HL-60 (cell line): ENCODE data around the gene PPP3CA.

Experiments
- DNase-seq, 2 experiments: peaks; one replicate each; pipeline ENCODE4 v3.0.0-alpha.2; 2010 to 2020; ENCODE audit warnings: low read depth in 1 of 2, low spot score in 1 of 2
- H3K27ac ChIP-seq: fragments of 250-450 bp; sonication (Bioruptor Pico); replicated peaks from 2 replicates; pipeline ENCODE4 v1.5.1; 2020; ENCODE audit warnings: mild to moderate bottlenecking, moderate library complexity
- H3K27me3 ChIP-seq: fragments of 250-450 bp; sonication (Bioruptor Pico); 2 replicates; pipeline ENCODE4 v1.5.1; 2021; ENCODE audit warnings: mild to moderate bottlenecking, moderate library complexity; ENCODE audit not compliant: insufficient read depth, poor library complexity, severe bottlenecking
- H3K4me3 ChIP-seq: replicated peaks from 2 replicates; pipeline ENCODE4 v1.5.1; 2011; ENCODE audit warnings: mild to moderate bottlenecking, control low read depth, low read length; ENCODE audit not compliant: insufficient read depth
- GABPA ChIP-seq: IDR thresholded peaks from 2 replicates; pipeline ENCODE4 v1.6.1; 2012; ENCODE audit warnings: low read depth
- POLR2AphosphoS5 ChIP-seq: IDR thresholded peaks from 2 replicates; pipeline ENCODE4 v1.6.1; 2012; ENCODE audit warnings: low read depth
- REST ChIP-seq: IDR thresholded peaks from 2 replicates; pipeline ENCODE4 v1.6.1; 2012; ENCODE audit warnings: low read depth; ENCODE audit not compliant: insufficient replicate concordance
- SPI1 ChIP-seq: IDR thresholded peaks from 2 replicates; pipeline ENCODE4 v1.6.1; 2012; ENCODE audit warnings: low read depth, mild to moderate bottlenecking, borderline replicate concordance
- TF ChIP-seq, protein P1 (sequence below): IDR thresholded peaks from one replicate; pipeline ENCODE4 v1.5.1; 2011; ENCODE audit warnings: low read length, control low read depth, inconsistent platforms; ENCODE audit not compliant: insufficient read depth

The PPP3CA gene

DNA sequence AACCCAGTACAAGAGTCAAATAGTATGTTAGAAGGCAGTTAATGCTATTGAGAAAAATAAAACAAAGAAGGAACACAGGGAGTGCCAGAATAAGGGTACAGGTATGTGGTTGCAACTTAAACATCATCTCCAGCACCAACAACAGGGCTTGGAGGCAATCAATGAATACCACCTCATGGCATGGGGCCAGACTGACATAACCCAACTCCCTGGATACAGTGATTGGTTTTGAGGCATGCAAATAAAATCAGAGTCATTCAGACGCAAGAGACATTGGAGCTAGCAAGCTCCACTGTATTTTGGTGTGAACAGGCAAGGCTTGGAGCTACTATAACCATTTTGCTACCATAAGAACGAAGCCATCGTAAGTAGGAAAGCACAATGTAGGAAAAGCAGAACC, 56.7 kb downstream of the PPP3CA start:
- TF ChIP-seq REST (no peak), GABPA (no peak), POLR2AphosphoS5 (no peak), SPI1 (no peak)
- TF ChIP-seq, protein P1, sequence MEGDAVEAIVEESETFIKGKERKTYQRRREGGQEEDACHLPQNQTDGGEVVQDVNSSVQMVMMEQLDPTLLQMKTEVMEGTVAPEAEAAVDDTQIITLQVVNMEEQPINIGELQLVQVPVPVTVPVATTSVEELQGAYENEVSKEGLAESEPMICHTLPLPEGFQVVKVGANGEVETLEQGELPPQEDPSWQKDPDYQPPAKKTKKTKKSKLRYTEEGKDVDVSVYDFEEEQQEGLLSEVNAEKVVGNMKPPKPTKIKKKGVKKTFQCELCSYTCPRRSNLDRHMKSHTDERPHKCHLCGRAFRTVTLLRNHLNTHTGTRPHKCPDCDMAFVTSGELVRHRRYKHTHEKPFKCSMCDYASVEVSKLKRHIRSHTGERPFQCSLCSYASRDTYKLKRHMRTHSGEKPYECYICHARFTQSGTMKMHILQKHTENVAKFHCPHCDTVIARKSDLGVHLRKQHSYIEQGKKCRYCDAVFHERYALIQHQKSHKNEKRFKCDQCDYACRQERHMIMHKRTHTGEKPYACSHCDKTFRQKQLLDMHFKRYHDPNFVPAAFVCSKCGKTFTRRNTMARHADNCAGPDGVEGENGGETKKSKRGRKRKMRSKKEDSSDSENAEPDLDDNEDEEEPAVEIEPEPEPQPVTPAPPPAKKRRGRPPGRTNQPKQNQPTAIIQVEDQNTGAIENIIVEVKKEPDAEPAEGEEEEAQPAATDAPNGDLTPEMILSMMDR, result no peak
- Histone ChIP-seq H3K4me3 (no peak overlapping the region), H3K27me3 (no peaks in the 10 kb centered on the region), H3K27ac (no peak overlapping the region)
- DNase-seq, result no peak

DNA sequence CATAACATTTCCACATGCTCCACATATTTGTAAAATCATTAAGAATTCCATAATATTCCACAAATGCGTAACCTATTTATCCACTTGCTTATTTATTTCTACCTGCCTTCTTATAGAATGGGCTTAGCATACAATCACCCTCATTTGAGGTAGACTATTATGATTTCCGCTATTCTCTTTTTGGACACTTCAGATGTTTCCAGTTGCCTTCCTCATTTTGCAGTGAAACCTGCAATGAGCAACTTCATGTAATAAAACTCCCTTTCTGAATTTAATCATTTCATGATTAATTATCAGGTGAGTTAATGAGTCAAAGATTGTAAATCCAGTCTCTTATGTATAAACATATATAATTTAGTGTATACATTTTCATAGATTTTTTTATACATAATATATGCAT, 58.0 kb downstream of the PPP3CA start:
- no peak overlapping the region for H3K4me3 ChIP-seq
- TF ChIP-seq SPI1, result peak; percentile 80
- TF ChIP-seq, protein P1, result no peak
- no peak for DNase-seq
- no peaks in the 10 kb centered on the region for H3K27me3 ChIP-seq
- no peak overlapping the region; the same call in 1 of the 2 replicates for H3K27ac ChIP-seq

DNA sequence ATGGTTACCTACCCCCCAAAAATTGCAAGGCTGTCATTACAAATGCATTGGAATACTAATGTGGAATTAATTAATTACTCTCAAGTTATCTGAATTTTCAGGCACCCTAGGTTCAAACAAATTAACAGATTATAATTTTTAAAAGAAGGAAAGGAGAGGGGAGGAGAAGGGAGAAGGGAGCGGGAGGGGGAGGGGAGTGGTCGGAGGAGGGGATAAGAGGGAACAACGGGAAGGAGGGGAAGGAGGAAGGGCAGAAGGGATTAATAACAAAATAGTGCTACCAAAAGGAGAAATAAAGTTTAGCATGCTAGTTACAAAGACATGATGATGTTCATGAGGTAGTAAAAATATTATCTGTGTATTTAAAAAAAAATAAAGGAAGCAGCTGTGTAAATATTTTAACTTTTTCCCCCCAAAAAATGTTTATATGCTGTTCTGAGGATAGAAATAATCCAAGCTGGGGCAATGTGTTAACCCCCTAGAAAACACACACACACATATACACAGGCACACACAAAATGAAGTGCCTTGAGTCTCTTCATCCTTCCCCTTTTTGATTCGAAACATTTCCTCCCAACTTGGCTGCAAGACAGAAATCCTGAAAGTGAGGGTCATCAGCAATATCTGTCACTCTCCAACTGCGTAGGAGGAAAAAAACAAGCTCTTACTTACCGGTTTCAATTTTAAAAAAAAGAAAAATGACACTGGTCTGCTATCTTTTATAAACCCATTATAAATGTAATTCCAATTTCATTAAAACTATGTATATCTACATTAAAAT, 58.8 kb downstream of the PPP3CA start:
- no peak overlapping the region for H3K4me3 ChIP-seq
- peak in 1 of 2 experiments; percentile 39 for DNase-seq
- no peak overlapping the region for H3K27ac ChIP-seq
- no peaks in the 10 kb centered on the region for H3K27me3 ChIP-seq
- TF ChIP-seq GABPA (no peak), POLR2AphosphoS5 (no peak), SPI1 (no peak; the same call in 1 of the 2 replicates), REST (no peak)
- TF ChIP-seq, protein P1, result no peak

DNA sequence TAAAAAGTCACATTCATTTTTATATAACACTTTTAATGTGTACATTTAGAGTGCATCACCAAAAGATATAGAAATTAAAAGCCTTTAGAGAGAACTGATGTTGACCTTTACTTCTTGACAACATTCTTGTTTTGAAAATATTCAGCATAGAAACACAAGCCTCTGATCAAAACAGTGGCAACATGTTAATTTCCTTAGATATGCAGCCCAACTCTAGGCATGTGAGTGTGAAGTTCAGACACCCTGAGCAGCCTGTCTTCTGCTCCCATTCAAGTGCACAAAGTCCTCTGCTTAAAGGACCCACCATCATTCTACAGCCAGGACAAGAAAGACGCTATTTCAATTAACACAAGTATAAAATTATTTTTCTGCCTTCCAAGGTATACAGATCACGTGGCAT, 60.0 kb downstream of the PPP3CA start:
- no peak overlapping the region for H3K27ac ChIP-seq
- no peak overlapping the region for H3K4me3 ChIP-seq

More for the DNA sequence above, 60.0 kb downstream of the PPP3CA start:
- H3K27me3 ChIP-seq, result no peaks in the 10 kb centered on the region
- TF ChIP-seq GABPA, result no peak
- TF ChIP-seq, protein P1, result no peak
- no peak for TF ChIP-seq REST
- TF ChIP-seq POLR2AphosphoS5, result no peak
- TF ChIP-seq SPI1, result no peak
- no peak for DNase-seq
